ENCODE measurements around the gene KIF25.

DNA sequence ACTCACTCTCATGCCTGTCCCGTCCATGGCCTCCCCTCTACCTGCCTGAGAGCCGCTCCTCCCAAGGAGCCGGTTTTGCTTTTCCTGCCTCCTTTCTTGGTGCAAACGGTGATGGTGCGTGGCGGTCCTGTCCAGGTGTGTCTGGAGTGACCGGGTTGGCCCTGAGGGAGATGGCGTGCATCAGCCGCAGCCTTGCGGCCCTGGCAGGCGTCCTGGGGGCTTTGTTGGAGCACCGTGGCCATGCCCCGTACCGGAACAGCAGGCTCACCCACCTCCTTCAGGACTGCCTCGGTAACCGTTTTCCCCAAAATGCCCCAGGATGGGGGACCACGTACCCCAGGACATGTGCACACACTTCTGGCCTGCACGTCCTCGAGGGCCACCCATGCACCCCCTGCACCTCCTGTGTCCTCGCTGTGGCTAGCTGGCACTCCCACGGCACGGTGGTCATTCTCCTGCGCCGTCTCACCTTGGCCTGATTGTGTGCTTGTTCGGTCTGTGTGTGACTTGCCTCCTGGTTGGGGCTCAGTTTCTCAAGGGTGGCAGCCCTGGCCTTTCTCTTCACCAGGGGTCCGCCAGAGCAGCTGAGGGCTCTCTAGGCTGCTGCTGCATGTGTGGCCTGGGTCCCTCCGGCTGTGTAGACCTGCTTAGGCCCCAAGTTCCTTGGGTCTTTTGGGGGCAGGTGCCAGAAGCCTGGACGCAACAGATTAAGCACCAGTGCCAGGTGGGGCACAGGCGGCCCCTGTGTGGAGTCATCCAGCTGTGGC lies 45.1 kb downstream of the KIF25 start:
- TF ChIP-seq, protein P1, sequence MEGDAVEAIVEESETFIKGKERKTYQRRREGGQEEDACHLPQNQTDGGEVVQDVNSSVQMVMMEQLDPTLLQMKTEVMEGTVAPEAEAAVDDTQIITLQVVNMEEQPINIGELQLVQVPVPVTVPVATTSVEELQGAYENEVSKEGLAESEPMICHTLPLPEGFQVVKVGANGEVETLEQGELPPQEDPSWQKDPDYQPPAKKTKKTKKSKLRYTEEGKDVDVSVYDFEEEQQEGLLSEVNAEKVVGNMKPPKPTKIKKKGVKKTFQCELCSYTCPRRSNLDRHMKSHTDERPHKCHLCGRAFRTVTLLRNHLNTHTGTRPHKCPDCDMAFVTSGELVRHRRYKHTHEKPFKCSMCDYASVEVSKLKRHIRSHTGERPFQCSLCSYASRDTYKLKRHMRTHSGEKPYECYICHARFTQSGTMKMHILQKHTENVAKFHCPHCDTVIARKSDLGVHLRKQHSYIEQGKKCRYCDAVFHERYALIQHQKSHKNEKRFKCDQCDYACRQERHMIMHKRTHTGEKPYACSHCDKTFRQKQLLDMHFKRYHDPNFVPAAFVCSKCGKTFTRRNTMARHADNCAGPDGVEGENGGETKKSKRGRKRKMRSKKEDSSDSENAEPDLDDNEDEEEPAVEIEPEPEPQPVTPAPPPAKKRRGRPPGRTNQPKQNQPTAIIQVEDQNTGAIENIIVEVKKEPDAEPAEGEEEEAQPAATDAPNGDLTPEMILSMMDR (IDR thresholded peaks at IDR 0.05 in 4 of 5, conservative IDR thresholded peaks at IDR 0.05 in 1 of 5), result no peak
- no peak for TF ChIP-seq POLR2A (IDR thresholded peaks at IDR 0.05)

Measured in gastrocnemius medialis (tissue), 4 donors.